Suprapubic skin (tissue), 4 donors: ENCODE measurements around the gene CTNNA3. TPM values are rescaled to one million over a fixed set of nuclear protein-coding genes. Genes with fewer than 3 reads are reported as not detected.
"Not testable (repeated sequence)": the region's sequence is repeated elsewhere in the genome, so short reads cannot be mapped to it uniquely, and the experiment has no call there.

Experiments
- DNase-seq, 2 donors: peaks; one replicate each; pipeline ENCODE4 v3.0.0-alpha.2; 2019; ENCODE audit warnings: low spot score in 2 of 2
- H3K27ac ChIP-seq: fragments of 200-600 bp; sonication (generic); one replicate; pipeline ENCODE4 v1.5.1; 2019
- H3K27me3 ChIP-seq: fragments of 200-600 bp; sonication (generic); one replicate; pipeline ENCODE4 v1.5.1; 2019
- H3K36me3 ChIP-seq: fragments of 200-600 bp; sonication (generic); one replicate; pipeline ENCODE4 v1.5.1; 2019
- H3K4me1 ChIP-seq: fragments of 200-600 bp; sonication (generic); one replicate; pipeline ENCODE4 v1.5.1; 2019
- H3K4me3 ChIP-seq: fragments of 200-600 bp; sonication (generic); one replicate; pipeline ENCODE4 v1.5.1; 2019; ENCODE audit warnings: mild to moderate bottlenecking
- H3K9me3 ChIP-seq: fragments of 200-600 bp; sonication (generic); one replicate; pipeline ENCODE4 v1.5.1; 2019
- CTCF ChIP-seq, 2 donors: fragments of 200-600 bp in 1 of 2; fragments of 450-650 bp in 1 of 2; sonication (generic) in 1 of 2; IDR thresholded peaks; one replicate each; pipeline ENCODE4 v1.5.1; 2016 to 2019; ENCODE audit warnings: antibody characterized with exemption in 2 of 2, mild to moderate bottlenecking in 1 of 2, moderate library complexity in 1 of 2
- EP300 ChIP-seq: sonication (generic); formaldehyde crosslinking; IDR thresholded peaks from one replicate; pipeline ENCODE4 v1.6.1; 2017; ENCODE audit warnings: antibody characterized with exemption
- POLR2A ChIP-seq, 2 donors: fragments of 450-650 bp; IDR thresholded peaks; one replicate each; pipeline ENCODE4 v1.6.1; 2017; ENCODE audit warnings: antibody characterized with exemption in 2 of 2, mild to moderate bottlenecking in 2 of 2, moderate library complexity in 2 of 2
- POLR2AphosphoS5 ChIP-seq, 3 donors: sonication (generic); formaldehyde crosslinking; IDR thresholded peaks; one replicate each; pipeline ENCODE4 v1.6.1; 2017; ENCODE audit warnings: antibody characterized with exemption in 3 of 3
- WGBS: methylation state at CpG from one replicate; pipeline ENCODE4 v1.1.5; 2018; 5-methylcytosine and 5-hydroxymethylcytosine counted together
- total RNA-seq, 4 donors: library from RNA; depleted of rRNA; stranded (reverse); fragments of >200 nt; gene quantifications; one replicate each; pipeline ENCODE4 v1.1.0, GENCODE V29; 2016

Gene CTNNA3
- total RNA-seq, result under 1 TPM; 0.08 to 0.29 (median 0.21) TPM

- H3K27ac ChIP-seq, result no peak within 1 kb of the TSS
- no peak within 1 kb of the TSS for H3K4me3 ChIP-seq
- H3K27me3 ChIP-seq, result peaks cover 4% of the 10 kb centered on the region
- no peaks in the 10 kb centered on the region for H3K36me3 ChIP-seq
- no peaks in the 10 kb centered on the region for H3K4me1 ChIP-seq
- TF ChIP-seq CTCF (IDR thresholded peaks at IDR 0.05) (no peak), POLR2AphosphoS5 (IDR thresholded peaks at IDR 0.05) (no peak), POLR2A (IDR thresholded peaks at IDR 0.05) (no peak), EP300 (no peak)
- 32% methylated on average over 6 of the region's 6 CpGs for WGBS
- no peak for DNase-seq
- H3K9me3 ChIP-seq, result no peaks in the 10 kb centered on the region
These were observed at the start of gene CTNNA3 for GRCh38 chr10:67696029-67696428. Gene CTNNA3, minus strand, starts transcription at chr10:67696195.

- Histone ChIP-seq H3K9me3 (no peaks in the 10 kb centered on the region), H3K4me3 (no peak overlapping the region), H3K36me3 (no peaks in the 10 kb centered on the region), H3K27ac (no peak overlapping the region), H3K4me1 (no peaks in the 10 kb centered on the region), H3K27me3 (no peaks in the 10 kb centered on the region)
- WGBS, result 83% methylated on average over 4 of the region's 4 CpGs
- TF ChIP-seq EP300, result no peak
- TF ChIP-seq POLR2A (IDR thresholded peaks at IDR 0.05), result no peak
- TF ChIP-seq CTCF (IDR thresholded peaks at IDR 0.05), result no peak
- no peak for TF ChIP-seq POLR2AphosphoS5 (IDR thresholded peaks at IDR 0.05)
- DNase-seq, result no peak
These were observed 39.4 kb upstream of the CTNNA3 start for GRCh38 chr10:67735430-67735829.

GRCh38 chr10:67733511-67733910 is 37.5 kb upstream of the CTNNA3 start:
- H3K27me3 ChIP-seq, result no peaks in the 10 kb centered on the region
- H3K27ac ChIP-seq, result no peak overlapping the region
- WGBS, result 94% methylated on average over 1 of the region's 1 CpG
- H3K4me3 ChIP-seq, result no peak overlapping the region
- TF ChIP-seq POLR2AphosphoS5 (IDR thresholded peaks at IDR 0.05), result no peak
- TF ChIP-seq EP300, result no peak
- H3K9me3 ChIP-seq, result no peaks in the 10 kb centered on the region
- no peaks in the 10 kb centered on the region for H3K4me1 ChIP-seq
- no peak for DNase-seq
- H3K36me3 ChIP-seq, result no peaks in the 10 kb centered on the region

- Histone ChIP-seq H3K9me3 (no peaks in the 10 kb centered on the region), H3K27ac (no peak overlapping the region), H3K4me1 (no peaks in the 10 kb centered on the region), H3K4me3 (no peak overlapping the region), H3K27me3 (no peaks in the 10 kb centered on the region), H3K36me3 (no peaks in the 10 kb centered on the region)
- WGBS, result 87% methylated on average over 2 of the region's 2 CpGs
- no peak for TF ChIP-seq POLR2AphosphoS5 (IDR thresholded peaks at IDR 0.05)
- TF ChIP-seq POLR2A (IDR thresholded peaks at IDR 0.05), result no peak
- TF ChIP-seq EP300, result no peak
- no peak for TF ChIP-seq CTCF (IDR thresholded peaks at IDR 0.05)
- DNase-seq, result no peak
These were observed 29.6 kb upstream of the CTNNA3 start for GRCh38 chr10:67725567-67725966.

- no peaks in the 10 kb centered on the region for H3K4me1 ChIP-seq
- TF ChIP-seq CTCF (IDR thresholded peaks at IDR 0.05), result no peak
- TF ChIP-seq POLR2AphosphoS5 (IDR thresholded peaks at IDR 0.05), result no peak
- no peak for TF ChIP-seq POLR2A (IDR thresholded peaks at IDR 0.05)
- no peak for TF ChIP-seq EP300
- H3K36me3 ChIP-seq, result no peaks in the 10 kb centered on the region
- H3K27ac ChIP-seq, result no peak overlapping the region
- 88% methylated on average over 6 of the region's 6 CpGs for WGBS
- no peaks in the 10 kb centered on the region for H3K27me3 ChIP-seq
- H3K9me3 ChIP-seq, result no peaks in the 10 kb centered on the region
- DNase-seq, result no peak
- no peak overlapping the region for H3K4me3 ChIP-seq
These were observed 27.6 kb upstream of the CTNNA3 start for GRCh38 chr10:67723601-67724000.

GRCh38 chr10:67722113-67722512 is 26.1 kb upstream of the CTNNA3 start:
- no peaks in the 10 kb centered on the region for H3K27me3 ChIP-seq
- H3K27ac ChIP-seq, result no peak overlapping the region
- no peaks in the 10 kb centered on the region for H3K36me3 ChIP-seq
- no peaks in the 10 kb centered on the region for H3K4me1 ChIP-seq
- no peaks in the 10 kb centered on the region for H3K9me3 ChIP-seq
- TF ChIP-seq EP300 (no peak), POLR2A (IDR thresholded peaks at IDR 0.05) (no peak), CTCF (IDR thresholded peaks at IDR 0.05) (no peak), POLR2AphosphoS5 (IDR thresholded peaks at IDR 0.05) (no peak)
- no peak overlapping the region for H3K4me3 ChIP-seq
- no peak for DNase-seq

- WGBS, result 92% methylated on average over 4 of the region's 4 CpGs
- not testable (repeated sequence) for H3K9me3 ChIP-seq, H3K36me3 ChIP-seq, H3K4me3 ChIP-seq, DNase-seq, H3K27me3 ChIP-seq, H3K4me1 ChIP-seq, H3K27ac ChIP-seq
These were observed 20.5 kb upstream of the CTNNA3 start for GRCh38 chr10:67716455-67716854.
